GM12891 (cell line): ENCODE results near the gene HTRA3.

Experiments used
- DNase-seq: peaks from one replicate; pipeline ENCODE4 v3.0.0; 2011; ENCODE audit warnings: low spot score; ENCODE audit not compliant: insufficient read length
- FAIRE-seq: peaks from 2 replicates; lab custom pipeline; 2011; peaks lifted over from hg19 to GRCh38; lab: Jason Lieb, UNC
- PAX5 ChIP-seq: IDR thresholded peaks from 2 replicates; pipeline ENCODE4 v1.6.1; 2011; ENCODE audit warnings: low read length, moderate library complexity, mild to moderate bottlenecking; ENCODE audit not compliant: insufficient read depth, severe bottlenecking
- POLR2A ChIP-seq: IDR thresholded peaks from 2 replicates; pipeline ENCODE4 v1.6.1; 2011; ENCODE audit warnings: low read depth, low read length, control low read depth
- POLR2AphosphoS5 ChIP-seq: IDR thresholded peaks from 2 replicates; pipeline ENCODE4 v1.6.1; 2011; ENCODE audit warnings: low read depth, low read length, control low read depth
- POU2F2 ChIP-seq: IDR thresholded peaks from 2 replicates; pipeline ENCODE4 v1.6.1; 2011; ENCODE audit warnings: low read depth, mild to moderate bottlenecking, control low read depth, low read length, moderate library complexity
- SPI1 ChIP-seq: IDR thresholded peaks from 2 replicates; pipeline ENCODE4 v1.6.1; 2011; ENCODE audit warnings: low read depth, low read length, control low read depth
- TAF1 ChIP-seq: IDR thresholded peaks from 2 replicates; pipeline ENCODE4 v1.6.1; 2011; ENCODE audit warnings: low read depth, low read length, control low read depth

The HTRA3 gene

GRCh38 chr4:8330821-8331574 is 61.4 kb downstream of the HTRA3 start:
- FAIRE-seq (no peak), DNase-seq (no peak)
- TF ChIP-seq POLR2AphosphoS5 (no peak), POLR2A (no peak), TAF1 (no peak), PAX5 (no peak), POU2F2 (no peak), SPI1 (no peak)

- FAIRE-seq = no peak
- no peak for TF ChIP-seq POLR2AphosphoS5
- no peak for TF ChIP-seq SPI1
- TF ChIP-seq POU2F2 = no peak
- no peak for TF ChIP-seq PAX5
- no peak for TF ChIP-seq POLR2A
- no peak for TF ChIP-seq TAF1
- no peak for DNase-seq
Observed at GRCh38 chr4:8331575-8331955, 62.0 kb downstream of the HTRA3 start.

- TF ChIP-seq PAX5 (no peak), TAF1 (no peak), SPI1 (no peak), POU2F2 (no peak), POLR2AphosphoS5 (no peak), POLR2A (no peak)
- DNase-seq (no peak), FAIRE-seq (no peak)
Observed at GRCh38 chr4:8332038-8332857, 62.7 kb downstream of the HTRA3 start.

GRCh38 chr4:8332891-8333331 is 63.4 kb downstream of the HTRA3 start:
- DNase-seq (no peak), FAIRE-seq (no peak)
- TF ChIP-seq POU2F2 (no peak), SPI1 (no peak)

GRCh38 chr4:8333726-8334460 is 64.3 kb downstream of the HTRA3 start:
- DNase-seq (no peak), FAIRE-seq (no peak)
- TF ChIP-seq SPI1 = no peak
- no peak for TF ChIP-seq POLR2A
- no peak for TF ChIP-seq POLR2AphosphoS5
- no peak for TF ChIP-seq POU2F2
- no peak for TF ChIP-seq TAF1
- no peak for TF ChIP-seq PAX5

- FAIRE-seq = no peak
- TF ChIP-seq POLR2A = no peak
- no peak for TF ChIP-seq SPI1
- no peak for TF ChIP-seq POU2F2
- TF ChIP-seq TAF1 = no peak
- no peak for TF ChIP-seq PAX5
- TF ChIP-seq POLR2AphosphoS5 = no peak
- no peak for DNase-seq
Observed at GRCh38 chr4:8334786-8335460, 65.4 kb downstream of the HTRA3 start.

GRCh38 chr4:8335848-8336247 is 66.3 kb downstream of the HTRA3 start:
- DNase-seq = no peak
- FAIRE-seq = no peak
- TF ChIP-seq POLR2AphosphoS5 (no peak), POLR2A (no peak), POU2F2 (no peak), PAX5 (no peak), TAF1 (no peak), SPI1 (no peak)

GRCh38 chr4:8336412-8337075 is 67.0 kb downstream of the HTRA3 start:
- no peak for DNase-seq
- TF ChIP-seq SPI1 = no peak
- no peak for TF ChIP-seq TAF1
- no peak for TF ChIP-seq POLR2A
- no peak for TF ChIP-seq PAX5
- TF ChIP-seq POLR2AphosphoS5 = no peak
- TF ChIP-seq POU2F2 = no peak
- no peak for FAIRE-seq
